ENCODE results near the gene RAD23A.
A peak's percentile ranks its signal among the peaks of the same experiment; 100 is the strongest.
"Not testable (repeated sequence)": the region's sequence is repeated elsewhere in the genome, so short reads cannot be mapped to it uniquely, and the experiment has no call there.

Gene RAD23A

GRCh38 chr19:12945479-12946091, at the start of gene RAD23A:
Gene RAD23A (plus strand): TSS chr19:12945862. CDS start chr19:12945949, 87 bp downstream.
- peak; percentile 99 for DNase-seq (ENCODE audit: low read depth)

GRCh38 chr19:12896460-12896859, 49.2 kb upstream of the RAD23A start:
- no peak for DNase-seq (ENCODE audit: low read depth)

- DNase-seq (ENCODE audit: low read depth) = no peak
Observed at GRCh38 chr19:12899891-12900518, 45.7 kb upstream of the RAD23A start.

GRCh38 chr19:12907166-12907565, 38.5 kb upstream of the RAD23A start:
- DNase-seq (ENCODE audit: low read depth) = no peak

- no peak for DNase-seq (ENCODE audit: low read depth)
Observed at GRCh38 chr19:12912571-12912970, 33.1 kb upstream of the RAD23A start.

- no peak for DNase-seq (ENCODE audit: low read depth)
Observed at GRCh38 chr19:12913011-12913561, 32.6 kb upstream of the RAD23A start.

GRCh38 chr19:12913851-12914690, 31.6 kb upstream of the RAD23A start:
- DNase-seq (ENCODE audit: low read depth) = peak; percentile 27

GRCh38 chr19:12915860-12916259, 29.8 kb upstream of the RAD23A start:
- not testable (repeated sequence) for DNase-seq (ENCODE audit: low read depth)

- DNase-seq (ENCODE audit: low read depth) = no peak
Observed at GRCh38 chr19:12918253-12918652, 27.4 kb upstream of the RAD23A start.

- no peak for DNase-seq (ENCODE audit: low read depth)
Observed at GRCh38 chr19:12921047-12921446, 24.6 kb upstream of the RAD23A start.

- no peak for DNase-seq (ENCODE audit: low read depth)
Observed at GRCh38 chr19:12922959-12923358, 22.7 kb upstream of the RAD23A start.

GRCh38 chr19:12924621-12925310, 20.9 kb upstream of the RAD23A start:
- no peak for DNase-seq (ENCODE audit: low read depth)

GRCh38 chr19:12930002-12930645, 15.5 kb upstream of the RAD23A start:
- DNase-seq (ENCODE audit: low read depth) = no peak

GRCh38 chr19:12932392-12933286, 13.0 kb upstream of the RAD23A start:
- DNase-seq (ENCODE audit: low read depth) = no peak

GRCh38 chr19:12933287-12934072, 12.2 kb upstream of the RAD23A start, which contains the start of gene FARSA:
Gene FARSA (minus strand): TSS chr19:12933711. CDS start chr19:12933696, 15 bp downstream.
- peak; percentile 88 for DNase-seq (ENCODE audit: low read depth)

GRCh38 chr19:12935071-12935470, 10.6 kb upstream of the RAD23A start:
- no peak for DNase-seq (ENCODE audit: low read depth)

GRCh38 chr19:12936582-12936981, 9.1 kb upstream of the RAD23A start:
- DNase-seq (ENCODE audit: low read depth) = no peak

GRCh38 chr19:12937093-12937926, 8.4 kb upstream of the RAD23A start:
- DNase-seq (ENCODE audit: low read depth) = no peak

Data from activated T-cell treated with anti-CD3 and anti-CD28 coated beads for 48 hours (primary cell).